ENCODE data around the gene LORICRIN.

Gene LORICRIN

DNA sequence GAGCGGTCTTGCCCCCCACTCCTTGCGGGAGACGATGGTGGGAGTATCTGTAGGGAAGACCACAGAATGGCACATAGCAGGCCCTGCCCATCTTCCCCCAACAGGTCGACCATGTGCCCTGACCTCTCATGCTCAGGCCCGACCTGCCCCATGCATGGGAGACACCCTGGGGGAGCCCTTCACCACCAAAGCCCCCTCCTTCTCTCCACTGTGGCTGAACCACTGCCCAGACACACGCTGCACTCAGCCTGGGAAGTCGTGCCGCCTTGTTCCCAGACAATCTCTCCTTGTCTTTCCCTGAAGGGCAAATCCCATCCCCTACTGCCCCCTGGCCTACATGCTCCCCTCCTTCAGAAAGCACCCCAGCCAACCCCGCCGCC lies 47.7 kb downstream of the LORICRIN start:
- no peak for DNase-seq

DNA sequence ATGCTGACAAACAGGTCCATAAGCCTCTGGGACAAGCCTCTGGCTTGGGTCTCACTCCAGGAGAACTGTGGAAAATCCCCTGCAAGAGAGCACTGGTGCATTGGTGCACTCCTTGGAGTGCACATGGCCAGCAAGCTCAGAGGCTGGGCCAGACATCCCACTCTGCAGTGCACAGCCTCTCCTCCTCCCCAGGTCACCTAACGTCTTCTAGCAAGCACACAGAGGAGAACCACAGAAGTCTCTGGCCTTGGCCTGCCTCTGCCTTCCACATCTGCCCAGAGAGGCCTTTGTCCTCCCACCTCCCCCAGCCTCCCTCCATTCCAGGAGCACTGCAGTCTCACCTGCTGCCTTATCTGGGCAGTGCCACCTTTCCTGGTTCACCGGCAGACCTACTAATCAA lies 49.1 kb downstream of the LORICRIN start:
- DNase-seq: no peak

DNA sequence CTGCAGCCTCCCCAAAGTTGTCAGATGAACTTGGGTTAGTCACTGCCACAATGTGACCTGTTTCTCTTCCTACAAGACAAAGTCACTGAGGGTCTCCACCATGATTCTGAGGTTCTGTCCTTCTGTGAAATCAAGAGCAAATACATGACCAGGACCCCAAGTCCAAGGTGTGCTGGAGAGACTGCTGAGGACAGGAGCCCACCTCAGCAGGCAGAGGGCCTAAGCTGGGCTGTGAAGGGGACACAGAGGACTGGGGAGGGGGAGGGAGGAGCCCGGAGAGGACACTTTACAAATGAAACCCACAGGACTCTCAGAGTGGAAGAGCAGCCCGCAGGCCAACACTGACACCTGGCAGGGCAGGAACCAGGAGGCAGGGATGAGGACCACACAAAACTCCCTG lies 50.0 kb downstream of the LORICRIN start:
- DNase-seq: no peak

DNA sequence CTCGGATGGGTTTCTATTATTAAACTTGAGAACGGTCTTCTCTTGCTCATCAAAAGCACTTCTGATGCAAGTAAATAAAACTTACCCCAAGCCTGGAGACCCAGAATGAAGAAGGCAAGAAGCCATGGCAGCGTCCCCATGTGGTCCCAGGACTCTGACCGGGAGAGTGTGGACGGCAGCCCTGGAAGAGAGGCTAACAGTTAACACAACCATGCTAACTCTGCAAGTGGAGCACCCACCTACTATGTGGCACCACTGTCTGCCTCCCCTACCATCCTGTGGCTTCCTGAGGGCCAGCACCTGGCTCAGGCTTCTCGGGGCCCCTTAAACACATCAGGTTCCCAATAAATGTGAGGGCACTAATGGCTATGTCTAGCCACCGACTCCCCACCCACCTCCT lies 51.0 kb downstream of the LORICRIN start:
- no peak for DNase-seq
